Stomach smooth muscle (tissue), 2 donors: ENCODE results near the gene MEIKIN.
"Not testable (repeated sequence)": the region's sequence is repeated elsewhere in the genome, so short reads cannot be mapped to it uniquely, and the experiment has no call there.

Experiments used
- H3K27ac ChIP-seq: one replicate; pipeline ENCODE4 v1.7.0; 2013; ENCODE audit warnings: mild to moderate bottlenecking, low read length, inconsistent platforms
- H3K27me3 ChIP-seq, 2 donors: one replicate each; pipeline ENCODE4 v1.7.0; 2013; ENCODE audit warnings: low read length in 2 of 2; ENCODE audit not compliant: insufficient read depth in 2 of 2, control insufficient read depth in 1 of 2
- H3K36me3 ChIP-seq, 2 donors: one replicate each; pipeline ENCODE4 v1.7.0; 2013; ENCODE audit warnings: low read length in 2 of 2; ENCODE audit not compliant: control insufficient read depth in 2 of 2, insufficient read depth in 2 of 2
- H3K4me1 ChIP-seq: one replicate; pipeline ENCODE4 v1.7.0; 2013; ENCODE audit warnings: low read length; ENCODE audit not compliant: control insufficient read depth, insufficient read depth
- H3K4me3 ChIP-seq, 2 donors: one replicate each; pipeline ENCODE4 v1.7.0; 2013; ENCODE audit warnings: low read length in 2 of 2
- H3K9ac ChIP-seq, 2 donors: one replicate each; pipeline ENCODE4 v1.7.0; 2013; ENCODE audit warnings: low read length in 2 of 2, mild to moderate bottlenecking in 1 of 2
- H3K9me3 ChIP-seq, 2 donors: one replicate each; pipeline ENCODE4 v1.7.0; 2013; ENCODE audit warnings: low read length in 2 of 2; ENCODE audit not compliant: control insufficient read depth in 2 of 2
- donor health status: healthy.
- donor health status: Pancreatic carcinoma.

MEIKIN gene

GRCh38 chr5:131906668-131907067 is 38.8 kb downstream of the MEIKIN start:
- H3K9me3 ChIP-seq: peaks cover 0 to 2% of the 10 kb centered on the region in 2 donors
- H3K4me1 ChIP-seq: no peaks in the 10 kb centered on the region
- no peak overlapping the region for H3K27ac ChIP-seq
- H3K36me3 ChIP-seq: no peaks in the 10 kb centered on the region
- no peak overlapping the region for H3K9ac ChIP-seq
- H3K4me3 ChIP-seq: no peak overlapping the region
- H3K27me3 ChIP-seq: no peaks in the 10 kb centered on the region

GRCh38 chr5:131902266-131902665 is 43.2 kb downstream of the MEIKIN start:
- H3K4me1 ChIP-seq, H3K9ac ChIP-seq, H3K27ac ChIP-seq, H3K36me3 ChIP-seq, H3K9me3 ChIP-seq, H3K27me3 ChIP-seq, H3K4me3 ChIP-seq: not testable (repeated sequence)

- no peaks in the 10 kb centered on the region for H3K36me3 ChIP-seq
- H3K27me3 ChIP-seq: no peaks in the 10 kb centered on the region
- H3K4me1 ChIP-seq: no peaks in the 10 kb centered on the region
- H3K9ac ChIP-seq: no peak overlapping the region
- no peak overlapping the region for H3K27ac ChIP-seq
- H3K9me3 ChIP-seq: peaks cover 0 to 4% of the 10 kb centered on the region in 2 donors
- no peak overlapping the region for H3K4me3 ChIP-seq
Measured at GRCh38 chr5:131899686-131900085, 45.8 kb downstream of the MEIKIN start.

- H3K4me1 ChIP-seq: no peaks in the 10 kb centered on the region
- no peak overlapping the region for H3K9ac ChIP-seq
- H3K27me3 ChIP-seq: no peaks in the 10 kb centered on the region
- H3K9me3 ChIP-seq: peaks cover 0 to 2% of the 10 kb centered on the region in 2 donors
- H3K36me3 ChIP-seq: no peaks in the 10 kb centered on the region
- no peak overlapping the region for H3K27ac ChIP-seq
- H3K4me3 ChIP-seq: no peak overlapping the region
Measured at GRCh38 chr5:131883984-131884383, 61.5 kb downstream of the MEIKIN start.

DNA sequence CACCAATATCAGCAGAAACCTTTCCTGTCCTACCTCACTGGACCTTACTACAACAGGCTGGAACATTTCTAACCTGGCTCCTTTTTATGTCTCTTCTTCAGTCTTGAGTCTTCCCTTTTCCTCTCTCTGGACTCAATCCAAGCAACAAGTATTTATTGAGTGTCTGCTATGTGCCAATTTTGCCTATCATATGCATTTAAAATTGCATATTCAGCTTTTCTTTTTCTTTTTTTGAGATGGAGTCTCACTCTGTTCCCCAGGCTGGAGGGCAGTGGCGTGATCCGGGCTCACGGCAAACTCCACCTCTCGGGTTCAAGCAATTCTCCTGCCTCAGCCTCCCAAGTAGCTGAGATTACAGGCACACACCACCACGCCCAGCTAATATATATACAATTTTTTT is 65.8 kb downstream of the MEIKIN start:
- Histone ChIP-seq H3K27me3 (no peaks in the 10 kb centered on the region), H3K4me3 (no peak overlapping the region), H3K4me1 (no peaks in the 10 kb centered on the region), H3K27ac (no peak overlapping the region), H3K36me3 (no peaks in the 10 kb centered on the region), H3K9ac (no peak overlapping the region), H3K9me3 (peaks cover 0 to 1% of the 10 kb centered on the region in 2 donors)

- Histone ChIP-seq H3K4me3 (no peak overlapping the region), H3K9me3 (no peaks in the 10 kb centered on the region), H3K36me3 (no peaks in the 10 kb centered on the region), H3K9ac (no peak overlapping the region), H3K27me3 (no peaks in the 10 kb centered on the region), H3K4me1 (no peaks in the 10 kb centered on the region), H3K27ac (no peak overlapping the region)
Measured at GRCh38 chr5:131877873-131878272, 67.6 kb downstream of the MEIKIN start.

DNA sequence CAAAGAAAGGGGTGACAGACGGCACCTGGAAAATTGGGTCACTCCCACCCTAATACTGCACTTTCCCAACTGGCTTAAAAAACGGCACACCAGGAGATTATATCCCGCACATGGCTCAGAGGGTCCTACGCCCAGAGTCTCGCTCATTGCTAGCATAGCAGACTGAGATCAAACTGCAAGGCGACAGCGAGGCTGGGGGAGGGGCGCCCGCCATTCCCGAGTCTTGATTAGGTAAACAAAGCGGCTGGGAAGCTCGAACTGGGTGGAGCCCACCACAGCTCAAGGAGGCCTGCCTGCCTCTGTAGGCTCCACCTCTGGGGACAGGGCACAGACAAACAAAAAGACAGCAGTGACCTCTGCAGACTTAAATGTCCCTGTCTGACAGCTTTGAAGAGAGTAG is 74.2 kb downstream of the MEIKIN start:
- not testable (repeated sequence) for H3K27me3 ChIP-seq, H3K4me1 ChIP-seq, H3K9ac ChIP-seq

DNA sequence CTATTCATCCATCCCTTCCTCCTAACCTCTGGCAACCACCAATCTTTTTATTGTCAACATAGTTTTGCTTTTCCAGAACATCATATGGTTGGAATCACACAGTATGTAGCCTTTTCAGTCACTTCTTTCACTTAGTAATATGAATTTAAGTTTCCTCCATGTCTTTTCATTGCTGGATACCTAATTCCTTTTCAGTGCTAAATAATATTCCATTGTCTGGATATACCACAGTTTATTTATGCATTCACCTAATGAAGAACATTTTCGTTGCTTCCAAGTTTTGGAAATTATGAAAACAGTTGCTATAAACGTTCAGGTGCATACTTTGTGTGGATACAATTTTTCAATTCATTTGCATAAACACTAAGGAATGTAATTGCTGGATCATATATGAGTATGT is 77.9 kb downstream of the MEIKIN start:
- H3K27me3 ChIP-seq: no peaks in the 10 kb centered on the region
- H3K4me1 ChIP-seq: no peaks in the 10 kb centered on the region
- no peak overlapping the region for H3K4me3 ChIP-seq
- no peaks in the 10 kb centered on the region for H3K36me3 ChIP-seq
- H3K27ac ChIP-seq: no peak overlapping the region
- H3K9ac ChIP-seq: no peak overlapping the region
- peaks cover 8 to 19% of the 10 kb centered on the region in 2 donors for H3K9me3 ChIP-seq

More for the DNA sequence above, 74.2 kb downstream of the MEIKIN start:
- H3K36me3 ChIP-seq, H3K9me3 ChIP-seq, H3K4me3 ChIP-seq, H3K27ac ChIP-seq: not testable (repeated sequence)

DNA sequence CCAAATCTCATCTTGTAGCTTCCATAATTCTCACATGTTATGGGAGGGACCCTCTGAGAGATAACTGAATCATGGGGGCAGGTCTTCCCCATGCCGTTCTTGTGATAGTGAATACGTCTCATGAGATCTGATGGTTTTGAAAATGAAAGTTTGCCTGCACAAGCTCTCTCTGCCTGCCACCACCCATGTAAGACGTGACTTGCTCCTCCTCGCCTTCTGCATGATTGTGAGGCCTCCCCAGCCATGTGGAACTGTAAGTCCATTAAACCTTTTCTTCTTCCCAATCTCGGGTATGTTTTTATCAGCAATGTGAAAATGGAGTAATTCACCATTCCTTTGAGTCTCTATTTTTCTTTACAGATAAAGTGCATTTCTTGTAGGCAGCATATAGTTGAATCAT is 81.8 kb downstream of the MEIKIN start:
- Histone ChIP-seq H3K4me1 (no peaks in the 10 kb centered on the region), H3K4me3 (no peak overlapping the region), H3K27me3 (no peaks in the 10 kb centered on the region), H3K27ac (no peak overlapping the region), H3K9me3 (peaks cover 8 to 19% of the 10 kb centered on the region in 2 donors), H3K9ac (no peak overlapping the region), H3K36me3 (no peaks in the 10 kb centered on the region)

DNA sequence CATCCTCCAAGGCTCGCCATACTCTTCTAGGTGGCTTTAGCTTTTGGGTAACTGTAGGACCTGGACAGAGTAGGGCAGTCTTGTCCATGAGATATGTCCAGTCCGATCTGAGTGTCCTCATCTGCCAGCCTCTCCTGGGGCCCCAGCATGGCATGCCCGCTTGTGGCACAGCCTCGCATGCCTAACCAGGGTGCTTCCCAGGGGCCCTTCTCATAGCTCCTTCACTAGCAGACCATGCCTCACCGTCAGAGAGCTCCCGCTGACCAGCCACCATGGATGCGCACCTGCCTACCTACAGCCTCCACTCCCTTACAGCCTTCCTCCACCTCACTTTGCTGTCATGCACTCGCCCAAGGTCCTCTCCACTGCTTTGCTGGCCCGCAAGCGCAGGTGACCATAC is 88.1 kb downstream of the MEIKIN start:
- Histone ChIP-seq H3K9ac (no peak overlapping the region), H3K4me3 (no peak overlapping the region), H3K9me3 (no peaks in the 10 kb centered on the region), H3K4me1 (no peaks in the 10 kb centered on the region), H3K27ac (no peak overlapping the region), H3K27me3 (no peaks in the 10 kb centered on the region), H3K36me3 (no peaks in the 10 kb centered on the region)

GRCh38 chr5:131855452-131855851 is 90.0 kb downstream of the MEIKIN start:
- Histone ChIP-seq H3K9me3 (no peaks in the 10 kb centered on the region), H3K4me1 (no peaks in the 10 kb centered on the region), H3K9ac (no peak overlapping the region), H3K27ac (no peak overlapping the region), H3K4me3 (no peak overlapping the region), H3K27me3 (no peaks in the 10 kb centered on the region), H3K36me3 (no peaks in the 10 kb centered on the region)
